ENCODE results near the gene ZNF423.

Gene ZNF423

GRCh38 chr16:49556606-49557446 is 299.1 kb downstream of the ZNF423 start:
- H3K4me3 ChIP-seq (ENCODE audit: low read depth, low read length): no peak overlapping the region
- no peak for DNase-seq (ENCODE audit: low read depth)
- peak; percentile 59 for TF ChIP-seq CTCF (IDR thresholded peaks at IDR 0.05; ENCODE audit: low read depth, low read length, missing control alignments)

GRCh38 chr16:49556249-49556605 is 299.7 kb downstream of the ZNF423 start:
- H3K4me3 ChIP-seq (ENCODE audit: low read depth, low read length): no peak overlapping the region
- DNase-seq (ENCODE audit: low read depth): no peak
- no peak for TF ChIP-seq CTCF (IDR thresholded peaks at IDR 0.05; ENCODE audit: low read depth, low read length, missing control alignments)

- H3K4me3 ChIP-seq (ENCODE audit: low read depth, low read length): no peak overlapping the region
- no peak for TF ChIP-seq CTCF (IDR thresholded peaks at IDR 0.05; ENCODE audit: low read depth, low read length, missing control alignments)
- no peak for DNase-seq (ENCODE audit: low read depth)
Observed at GRCh38 chr16:49554681-49555080, 301.2 kb downstream of the ZNF423 start.

- TF ChIP-seq CTCF (IDR thresholded peaks at IDR 0.05; ENCODE audit: low read depth, low read length, missing control alignments): no peak
- H3K4me3 ChIP-seq (ENCODE audit: low read depth, low read length): no peak overlapping the region
- no peak for DNase-seq (ENCODE audit: low read depth)
Observed at GRCh38 chr16:49552313-49552928, 303.5 kb downstream of the ZNF423 start.

- no peak for TF ChIP-seq CTCF (IDR thresholded peaks at IDR 0.05; ENCODE audit: low read depth, low read length, missing control alignments)
- no peak overlapping the region for H3K4me3 ChIP-seq (ENCODE audit: low read depth, low read length)
- no peak for DNase-seq (ENCODE audit: low read depth)
Observed at GRCh38 chr16:49550666-49551065, 305.2 kb downstream of the ZNF423 start.

GRCh38 chr16:49550140-49550539 is 305.8 kb downstream of the ZNF423 start:
- TF ChIP-seq CTCF (IDR thresholded peaks at IDR 0.05; ENCODE audit: low read depth, low read length, missing control alignments): no peak
- no peak overlapping the region for H3K4me3 ChIP-seq (ENCODE audit: low read depth, low read length)
- no peak for DNase-seq (ENCODE audit: low read depth)

All from GM12864 (cell line).